ENCODE data around the gene RPL41.
A peak's percentile ranks its signal among the peaks of the same experiment; 100 is the strongest.

The RPL41 gene

GRCh38 chr12:56127888-56128669 is 11.6 kb downstream of the RPL41 start, which contains the start of gene ESYT1:
Gene ESYT1, plus strand, starts transcription at chr12:56128267. Its CDS starts 53 bp downstream, at chr12:56128320.
- DNase-seq (ENCODE audit: low read depth): peak; percentile 90

- DNase-seq (ENCODE audit: low read depth): no peak
Measured at GRCh38 chr12:56128670-56129205, 12.3 kb downstream of the RPL41 start.

GRCh38 chr12:56129206-56129941 is 12.9 kb downstream of the RPL41 start:
- DNase-seq (ENCODE audit: low read depth): peak; percentile 63

- no peak for DNase-seq (ENCODE audit: low read depth)
Measured at GRCh38 chr12:56129942-56130495, 13.6 kb downstream of the RPL41 start.

- no peak for DNase-seq (ENCODE audit: low read depth)
Measured at GRCh38 chr12:56130876-56131275, 14.4 kb downstream of the RPL41 start.

GRCh38 chr12:56134897-56135296 is 18.5 kb downstream of the RPL41 start:
- DNase-seq (ENCODE audit: low read depth): no peak

- DNase-seq (ENCODE audit: low read depth): no peak
Measured at GRCh38 chr12:56137853-56138571, 21.6 kb downstream of the RPL41 start.

- DNase-seq (ENCODE audit: low read depth): no peak
Measured at GRCh38 chr12:56141946-56142784, 25.7 kb downstream of the RPL41 start.

- DNase-seq (ENCODE audit: low read depth): no peak
Measured at GRCh38 chr12:56143217-56143616, 26.8 kb downstream of the RPL41 start.

GRCh38 chr12:56143870-56144269 is 27.4 kb downstream of the RPL41 start:
- no peak for DNase-seq (ENCODE audit: low read depth)

- DNase-seq (ENCODE audit: low read depth): no peak
Measured at GRCh38 chr12:56145217-56145616, 28.8 kb downstream of the RPL41 start.

GRCh38 chr12:56146492-56147460 is 30.3 kb downstream of the RPL41 start:
- no peak for DNase-seq (ENCODE audit: low read depth)

- no peak for DNase-seq (ENCODE audit: low read depth)
Measured at GRCh38 chr12:56150563-56150962, 34.1 kb downstream of the RPL41 start.

- peak; percentile 47 for DNase-seq (ENCODE audit: low read depth)
Measured at GRCh38 chr12:56151672-56152131, 35.3 kb downstream of the RPL41 start.

GRCh38 chr12:56152132-56152755 is 35.8 kb downstream of the RPL41 start, which contains the start of gene MYL6B:
Gene MYL6B, plus strand, starts transcription at chr12:56152587. Its CDS starts 1,332 bp downstream, at chr12:56153919.
- peak; percentile 87 for DNase-seq (ENCODE audit: low read depth)

GRCh38 chr12:56152756-56153677 is 36.6 kb downstream of the RPL41 start:
- no peak for DNase-seq (ENCODE audit: low read depth)

GRCh38 chr12:56153678-56154065 is 37.2 kb downstream of the RPL41 start:
- DNase-seq (ENCODE audit: low read depth): no peak

GRCh38 chr12:56154246-56154771 is 37.9 kb downstream of the RPL41 start:
- no peak for DNase-seq (ENCODE audit: low read depth)
